ENCODE measurements around the gene SEL1L3. TPM values are rescaled to one million over a fixed set of nuclear protein-coding genes. Genes with fewer than 3 reads are reported as not detected.

The SEL1L3 gene
- total and polyA plus RNA-seq, 11 donors = 1.1 to 20.7 (median 3.6) TPM

- Histone ChIP-seq H3K4me1 (peaks cover 0 to 8% (median 5%) of the 10 kb centered on the region in 12 donors), H3K27me3 (no peaks in the 10 kb centered on the region), H3K27ac (no peak overlapping the region), H3K4me3 (no peak overlapping the region), H3K9me3 (no peaks in the 10 kb centered on the region), H3K36me3 (peaks cover 0 to 41% (median 0%) of the 10 kb centered on the region in 9 donors)
- no peak for ATAC-seq
- intact Hi-C loops (cut with DNase I) = no loop called here
- DNase-seq = no peak
- WGBS, 4 donors = 72 to 92% (median 82%) methylated on average over 4 of the region's 4 CpGs
- no peak for TF ChIP-seq POLR2A (IDR thresholded peaks at IDR 0.05)
- no peak for TF ChIP-seq CTCF (IDR thresholded peaks at IDR 0.05)
Measured at GRCh38 chr4:25818876-25819275, 43.9 kb downstream of the SEL1L3 start.

- intact Hi-C loops (cut with DNase I) = no loop called here
- no peak overlapping the region for H3K27ac ChIP-seq
- TF ChIP-seq POLR2A (IDR thresholded peaks at IDR 0.05) (no peak), CTCF (IDR thresholded peaks at IDR 0.05) (no peak)
- no peak overlapping the region for H3K4me3 ChIP-seq
- no peak for ATAC-seq
- peaks cover 0 to 13% (median 9%) of the 10 kb centered on the region in 12 donors for H3K4me1 ChIP-seq
- no peaks in the 10 kb centered on the region for H3K27me3 ChIP-seq
- no peak for DNase-seq
- H3K9me3 ChIP-seq = no peaks in the 10 kb centered on the region
- WGBS, 4 donors = 72 to 83% (median 76%) methylated on average over 2 of the region's 2 CpGs
- H3K36me3 ChIP-seq = peaks cover 0 to 41% (median 0%) of the 10 kb centered on the region in 9 donors
Measured at GRCh38 chr4:25818371-25818871, 44.4 kb downstream of the SEL1L3 start.

GRCh38 chr4:25817059-25817681 lies 45.6 kb downstream of the SEL1L3 start:
- DNase-seq (no peak), ATAC-seq (no peak)
- Histone ChIP-seq H3K36me3 (peaks cover 0 to 36% (median 0%) of the 10 kb centered on the region in 9 donors), H3K27ac (no peak overlapping the region), H3K9me3 (no peaks in the 10 kb centered on the region), H3K4me1 (peaks cover 0 to 16% (median 11%) of the 10 kb centered on the region in 12 donors), H3K4me3 (no peak overlapping the region), H3K27me3 (no peaks in the 10 kb centered on the region)
- WGBS, 4 donors = 91 to 96% (median 94%) methylated on average over 7 to 8 of the region's 8 CpGs
- TF ChIP-seq POLR2A (IDR thresholded peaks at IDR 0.05) = no peak
- TF ChIP-seq CTCF (IDR thresholded peaks at IDR 0.05) = no peak
- intact Hi-C loops (cut with DNase I) = no loop called here

GRCh38 chr4:25816591-25817058 lies 46.2 kb downstream of the SEL1L3 start:
- H3K36me3 ChIP-seq = peaks cover 0 to 35% (median 0%) of the 10 kb centered on the region in 9 donors
- TF ChIP-seq POLR2A (IDR thresholded peaks at IDR 0.05) (no peak), CTCF (IDR thresholded peaks at IDR 0.05) (no peak)
- no peak overlapping the region for H3K4me3 ChIP-seq
- intact Hi-C loops (cut with DNase I) = no loop called here
- no peak for DNase-seq
- 86 to 94% (median 92%) methylated on average over 2 of the region's 2 CpGs for WGBS, 4 donors
- no peak for ATAC-seq
- peaks cover 0 to 16% (median 11%) of the 10 kb centered on the region in 12 donors for H3K4me1 ChIP-seq
- no peaks in the 10 kb centered on the region for H3K9me3 ChIP-seq
- no peak overlapping the region for H3K27ac ChIP-seq
- H3K27me3 ChIP-seq = no peaks in the 10 kb centered on the region
